SK-N-SH treated with all-trans-retinoic acid at 6 μM for 48 hours (cell line): ENCODE data around the gene FOXC1.

Experiments used
- ARNTL ChIP-seq: fragments of 450-650 bp; formaldehyde crosslinking; IDR thresholded peaks from 2 replicates; pipeline ENCODE4 v1.5.0; 2020; ENCODE audit warnings: low read depth, mild to moderate bottlenecking, moderate library complexity, borderline replicate concordance
- POU6F1 ChIP-seq: fragments of 250-450 bp; sonication (Bioruptor Pico); IDR thresholded peaks from 2 replicates; pipeline ENCODE4 v1.8.0; 2021; ENCODE audit warnings: low read depth, mild to moderate bottlenecking, moderate library complexity, borderline replicate concordance
- ZC3H10 ChIP-seq: fragments of 250-450 bp; sonication (Bioruptor Pico); IDR thresholded peaks from 2 replicates; pipeline ENCODE4 v1.5.1; 2021; ENCODE audit warnings: mild to moderate bottlenecking, moderate library complexity

DNA sequence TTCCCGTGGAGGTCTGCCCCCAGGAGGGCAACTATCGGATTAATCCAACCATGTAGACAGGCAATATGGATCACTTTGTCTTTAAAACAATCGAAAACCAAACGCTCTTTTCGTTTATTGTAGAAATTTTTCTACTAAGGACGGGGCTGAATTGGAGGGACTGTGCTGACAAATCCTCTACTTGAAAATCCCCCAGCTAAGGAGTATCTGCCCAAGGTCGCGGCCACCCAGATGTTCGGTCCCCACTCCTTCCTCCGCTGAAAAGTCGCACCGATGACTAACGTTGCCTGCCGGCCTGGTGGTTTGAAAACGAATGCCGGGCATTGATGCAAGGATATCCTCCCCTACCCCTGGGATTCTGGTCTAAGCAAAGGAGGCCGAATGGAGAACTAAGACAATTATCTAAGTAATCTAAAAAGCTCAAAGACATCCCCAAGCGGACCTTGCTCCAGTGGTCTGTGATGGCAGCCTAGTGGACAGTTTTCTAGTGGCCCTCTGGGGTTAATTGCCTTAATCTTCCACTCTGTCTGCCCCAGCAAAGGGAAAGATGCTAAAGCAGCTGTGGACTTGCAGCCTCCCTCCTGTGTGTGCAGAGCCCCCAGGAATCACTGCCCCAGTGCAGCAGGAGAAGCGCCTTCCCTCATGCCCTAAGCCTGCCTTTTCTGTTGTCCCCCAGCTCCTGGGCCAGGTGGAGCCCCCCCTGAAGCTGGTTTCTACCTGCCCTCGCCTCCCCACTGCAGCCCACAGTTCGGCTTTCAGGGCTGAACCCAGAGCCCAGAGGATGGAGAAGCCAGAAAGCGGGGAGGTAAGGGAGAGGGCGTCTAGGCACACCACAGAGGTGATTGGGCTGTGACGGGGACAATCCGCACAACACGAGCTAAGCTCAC, 3.6 kb upstream of the FOXC1 start:
- TF ChIP-seq ARNTL = no peak
- no peak for TF ChIP-seq ZC3H10
- TF ChIP-seq POU6F1 (CRISPR knock-in tag) = no peak
